ENCODE data around the gene FHIT. TPM values are rescaled to one million over a fixed set of nuclear protein-coding genes. Genes with fewer than 3 reads are reported as not detected.

FHIT gene
- polyA plus RNA-seq, 1 donor = 35.8 TPM

- Histone ChIP-seq H3K4me3 (ENCODE audit: low read length) (no peak overlapping the region), H3K27me3 (ENCODE audit: control insufficient read depth, insufficient read depth, low read length) (no peaks in the 10 kb centered on the region), H3K4me1 (ENCODE audit: control insufficient read depth, insufficient read depth, low read length) (peaks cover 5% of the 10 kb centered on the region), H3K9me3 (ENCODE audit: control insufficient read depth, low read depth, low read length) (no peaks in the 10 kb centered on the region), H3K36me3 (ENCODE audit: control insufficient read depth, insufficient read depth, low read length) (no peaks in the 10 kb centered on the region), H3K27ac (ENCODE audit: low read length) (no peak overlapping the region)
- no CpG with 5 or more reads among the region's 6 CpGs for WGBS (ENCODE audit: insufficient coverage, low lambda C conversion rate)
- DNase-seq = no peak
These were observed 1155.3 kb downstream of the FHIT start for GRCh38 chr3:60095930-60096329.

- WGBS (ENCODE audit: insufficient coverage, low lambda C conversion rate) = 73% methylated on average over 2 of the region's 4 CpGs
- no peaks in the 10 kb centered on the region for H3K9me3 ChIP-seq (ENCODE audit: control insufficient read depth, low read depth, low read length)
- no peak for DNase-seq
- no peak overlapping the region for H3K27ac ChIP-seq (ENCODE audit: low read length)
- H3K27me3 ChIP-seq (ENCODE audit: control insufficient read depth, insufficient read depth, low read length) = no peaks in the 10 kb centered on the region
- no peaks in the 10 kb centered on the region for H3K36me3 ChIP-seq (ENCODE audit: control insufficient read depth, insufficient read depth, low read length)
- H3K4me1 ChIP-seq (ENCODE audit: control insufficient read depth, insufficient read depth, low read length) = peaks cover 2% of the 10 kb centered on the region
- H3K4me3 ChIP-seq (ENCODE audit: low read length) = no peak overlapping the region
These were observed 1155.7 kb downstream of the FHIT start for GRCh38 chr3:60095516-60095915.

DNA sequence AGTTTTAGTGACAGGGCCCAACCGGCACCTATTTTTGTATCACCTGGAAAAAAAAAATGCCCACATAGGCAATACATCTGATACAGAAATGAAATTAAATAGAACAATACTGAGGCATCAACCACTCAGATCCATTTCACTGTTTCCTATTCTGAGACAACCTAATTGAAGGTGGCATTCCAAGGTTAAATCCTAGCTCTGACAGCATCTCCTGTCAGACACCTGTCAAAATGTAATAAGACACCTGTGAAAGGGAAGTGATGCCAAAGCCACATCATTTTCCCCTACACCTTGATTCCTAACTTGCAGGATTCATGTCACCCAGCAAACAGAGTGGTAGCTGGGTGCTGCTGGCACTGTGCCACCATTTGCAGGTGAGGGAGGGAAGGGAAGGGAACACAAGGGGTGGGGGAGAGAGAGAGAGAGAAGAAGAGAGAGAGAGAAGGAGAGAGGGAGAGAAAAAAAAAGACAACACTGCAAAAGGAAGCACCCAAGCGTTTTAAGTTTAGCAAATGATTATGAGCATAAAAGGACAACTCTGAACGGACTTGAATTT lies 1156.8 kb downstream of the FHIT start:
- no peak overlapping the region for H3K4me3 ChIP-seq (ENCODE audit: low read length)
- no peaks in the 10 kb centered on the region for H3K27me3 ChIP-seq (ENCODE audit: control insufficient read depth, insufficient read depth, low read length)
- H3K9me3 ChIP-seq (ENCODE audit: control insufficient read depth, low read depth, low read length) = no peaks in the 10 kb centered on the region
- H3K27ac ChIP-seq (ENCODE audit: low read length) = no peak overlapping the region
- WGBS (ENCODE audit: insufficient coverage, low lambda C conversion rate) = no CpG with 5 or more reads among the region's 3 CpGs
- no peaks in the 10 kb centered on the region for H3K4me1 ChIP-seq (ENCODE audit: control insufficient read depth, insufficient read depth, low read length)
- no peak for DNase-seq
- no peaks in the 10 kb centered on the region for H3K36me3 ChIP-seq (ENCODE audit: control insufficient read depth, insufficient read depth, low read length)

- no CpG with 5 or more reads among the region's 3 CpGs for WGBS (ENCODE audit: insufficient coverage, low lambda C conversion rate)
- no peak for DNase-seq
- no peaks in the 10 kb centered on the region for H3K9me3 ChIP-seq (ENCODE audit: control insufficient read depth, low read depth, low read length)
- H3K36me3 ChIP-seq (ENCODE audit: control insufficient read depth, insufficient read depth, low read length) = no peaks in the 10 kb centered on the region
- no peaks in the 10 kb centered on the region for H3K27me3 ChIP-seq (ENCODE audit: control insufficient read depth, insufficient read depth, low read length)
- H3K27ac ChIP-seq (ENCODE audit: low read length) = no peak overlapping the region
- H3K4me1 ChIP-seq (ENCODE audit: control insufficient read depth, insufficient read depth, low read length) = no peaks in the 10 kb centered on the region
- H3K4me3 ChIP-seq (ENCODE audit: low read length) = no peak overlapping the region
These were observed 1160.7 kb downstream of the FHIT start for GRCh38 chr3:60090548-60090947.

DNA sequence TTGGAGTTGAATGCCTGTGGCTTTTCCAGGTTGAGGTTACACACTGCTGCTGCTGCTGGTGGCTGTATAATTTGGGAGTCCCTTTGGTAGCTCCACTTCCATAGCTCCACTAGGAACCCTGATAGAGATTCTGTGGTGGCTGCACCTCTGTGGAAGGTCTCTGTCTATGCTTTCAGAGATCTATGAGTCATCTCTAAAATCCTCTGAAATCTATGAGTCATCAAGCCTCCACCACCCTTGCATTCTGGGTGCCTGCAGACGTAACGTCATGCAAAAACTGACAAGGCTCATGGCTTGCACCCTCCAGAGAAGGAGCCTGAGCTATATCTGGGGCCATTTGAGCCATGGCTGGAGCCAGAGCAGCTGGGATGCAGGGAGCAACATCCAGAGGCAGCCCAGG lies 1164.4 kb downstream of the FHIT start:
- Histone ChIP-seq H3K27ac (ENCODE audit: low read length) (no peak overlapping the region), H3K9me3 (ENCODE audit: control insufficient read depth, low read depth, low read length) (no peaks in the 10 kb centered on the region), H3K4me3 (ENCODE audit: low read length) (no peak overlapping the region), H3K4me1 (ENCODE audit: control insufficient read depth, insufficient read depth, low read length) (no peaks in the 10 kb centered on the region), H3K27me3 (ENCODE audit: control insufficient read depth, insufficient read depth, low read length) (no peaks in the 10 kb centered on the region), H3K36me3 (ENCODE audit: control insufficient read depth, insufficient read depth, low read length) (no peaks in the 10 kb centered on the region)
- WGBS (ENCODE audit: insufficient coverage, low lambda C conversion rate) = no CpG with 5 or more reads among the region's 2 CpGs
- no peak for DNase-seq

DNA sequence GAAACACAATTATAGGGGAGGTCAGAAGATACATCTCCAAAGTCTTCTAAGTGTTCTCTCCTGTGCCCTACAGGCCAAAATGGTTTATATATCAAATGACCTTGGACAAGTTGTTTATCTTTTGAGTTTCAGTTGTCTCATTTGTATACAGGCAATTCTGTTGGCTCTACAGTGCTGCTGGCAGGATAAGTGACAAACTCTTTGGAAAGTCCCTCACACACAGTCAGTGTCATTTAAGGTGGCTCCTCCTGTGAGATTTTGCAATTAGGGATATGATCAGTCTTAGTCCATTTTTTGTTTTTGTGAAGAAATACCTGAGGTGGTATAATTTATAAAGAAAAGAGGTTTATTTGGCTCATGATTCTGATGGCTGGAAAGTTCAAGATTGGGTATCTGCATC lies 1165.6 kb downstream of the FHIT start:
- Histone ChIP-seq H3K36me3 (ENCODE audit: control insufficient read depth, insufficient read depth, low read length) (no peaks in the 10 kb centered on the region), H3K4me1 (ENCODE audit: control insufficient read depth, insufficient read depth, low read length) (no peaks in the 10 kb centered on the region), H3K27me3 (ENCODE audit: control insufficient read depth, insufficient read depth, low read length) (no peaks in the 10 kb centered on the region), H3K27ac (ENCODE audit: low read length) (no peak overlapping the region), H3K9me3 (ENCODE audit: control insufficient read depth, low read depth, low read length) (no peaks in the 10 kb centered on the region), H3K4me3 (ENCODE audit: low read length) (no peak overlapping the region)
- no peak for DNase-seq

GRCh38 chr3:60081381-60082095 lies 1169.7 kb downstream of the FHIT start:
- Histone ChIP-seq H3K4me1 (ENCODE audit: control insufficient read depth, insufficient read depth, low read length) (no peaks in the 10 kb centered on the region), H3K27me3 (ENCODE audit: control insufficient read depth, insufficient read depth, low read length) (no peaks in the 10 kb centered on the region), H3K9me3 (ENCODE audit: control insufficient read depth, low read depth, low read length) (peaks cover 3% of the 10 kb centered on the region), H3K36me3 (ENCODE audit: control insufficient read depth, insufficient read depth, low read length) (no peaks in the 10 kb centered on the region), H3K4me3 (ENCODE audit: low read length) (no peak overlapping the region), H3K27ac (ENCODE audit: low read length) (no peak overlapping the region)
- 57% methylated on average over 1 of the region's 5 CpGs for WGBS (ENCODE audit: insufficient coverage, low lambda C conversion rate)
- DNase-seq = no peak

DNA sequence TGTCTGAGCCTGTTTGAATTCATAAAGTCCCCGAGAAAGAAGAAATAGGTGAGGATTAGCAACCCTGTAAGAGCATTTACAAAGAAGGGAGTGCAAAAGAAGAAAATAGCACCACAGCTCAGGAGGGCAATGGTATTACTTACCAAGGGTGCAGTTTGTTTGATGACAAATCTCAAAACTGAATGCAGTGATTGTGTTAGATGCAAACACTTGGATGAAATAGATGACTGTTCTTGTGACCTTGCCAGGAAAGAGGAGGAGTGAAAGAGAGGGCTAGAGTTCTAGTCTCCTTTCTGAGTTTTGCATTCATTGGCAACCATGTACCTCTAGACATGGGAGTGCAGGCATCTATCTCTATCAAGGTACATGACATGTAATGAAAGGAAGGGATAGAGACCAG lies 1170.6 kb downstream of the FHIT start:
- H3K27ac ChIP-seq (ENCODE audit: low read length) = no peak overlapping the region
- no peaks in the 10 kb centered on the region for H3K4me1 ChIP-seq (ENCODE audit: control insufficient read depth, insufficient read depth, low read length)
- DNase-seq = no peak
- H3K4me3 ChIP-seq (ENCODE audit: low read length) = no peak overlapping the region
- 86% methylated on average over 1 of the region's 1 CpG for WGBS (ENCODE audit: insufficient coverage, low lambda C conversion rate)
- H3K9me3 ChIP-seq (ENCODE audit: control insufficient read depth, low read depth, low read length) = peaks cover 3% of the 10 kb centered on the region
- no peaks in the 10 kb centered on the region for H3K36me3 ChIP-seq (ENCODE audit: control insufficient read depth, insufficient read depth, low read length)
- H3K27me3 ChIP-seq (ENCODE audit: control insufficient read depth, insufficient read depth, low read length) = no peaks in the 10 kb centered on the region

GRCh38 chr3:60079076-60079475 lies 1172.2 kb downstream of the FHIT start:
- Histone ChIP-seq H3K36me3 (ENCODE audit: control insufficient read depth, insufficient read depth, low read length) (no peaks in the 10 kb centered on the region), H3K27ac (ENCODE audit: low read length) (no peak overlapping the region), H3K4me3 (ENCODE audit: low read length) (no peak overlapping the region), H3K4me1 (ENCODE audit: control insufficient read depth, insufficient read depth, low read length) (no peaks in the 10 kb centered on the region), H3K27me3 (ENCODE audit: control insufficient read depth, insufficient read depth, low read length) (no peaks in the 10 kb centered on the region), H3K9me3 (ENCODE audit: control insufficient read depth, low read depth, low read length) (peaks cover 3% of the 10 kb centered on the region)
- no peak for DNase-seq
- WGBS (ENCODE audit: insufficient coverage, low lambda C conversion rate) = 33% methylated on average over 1 of the region's 5 CpGs

DNA sequence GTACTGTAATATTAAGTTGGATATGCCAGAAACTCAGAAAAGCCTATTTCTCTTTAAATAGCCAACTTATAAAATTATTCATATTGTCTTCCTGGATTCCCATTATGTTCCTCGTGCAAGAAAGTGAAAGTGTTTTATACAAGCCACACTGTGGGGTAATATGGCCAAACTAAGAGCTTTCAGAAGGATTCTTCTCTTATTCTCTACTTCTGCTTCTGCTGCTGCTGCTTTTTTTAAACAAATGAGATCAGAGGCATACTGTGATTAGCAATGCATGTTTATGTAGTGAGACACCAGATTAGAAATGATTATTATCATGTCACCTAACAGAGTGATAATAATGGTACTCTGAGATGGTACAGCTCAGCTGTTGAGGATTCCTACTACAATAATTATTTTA lies 1174.9 kb downstream of the FHIT start:
- Histone ChIP-seq H3K4me3 (ENCODE audit: low read length) (no peak overlapping the region), H3K27me3 (ENCODE audit: control insufficient read depth, insufficient read depth, low read length) (no peaks in the 10 kb centered on the region), H3K36me3 (ENCODE audit: control insufficient read depth, insufficient read depth, low read length) (no peaks in the 10 kb centered on the region), H3K9me3 (ENCODE audit: control insufficient read depth, low read depth, low read length) (peaks cover 3% of the 10 kb centered on the region), H3K4me1 (ENCODE audit: control insufficient read depth, insufficient read depth, low read length) (no peaks in the 10 kb centered on the region), H3K27ac (ENCODE audit: low read length) (no peak overlapping the region)
- WGBS (ENCODE audit: insufficient coverage, low lambda C conversion rate) = 17% methylated on average over 1 of the region's 1 CpG
- peak in 1 of 2 donors; percentile 20 for DNase-seq

GRCh38 chr3:60073942-60074341 lies 1177.3 kb downstream of the FHIT start:
- Histone ChIP-seq H3K27ac (ENCODE audit: low read length) (no peak overlapping the region), H3K4me3 (ENCODE audit: low read length) (no peak overlapping the region), H3K36me3 (ENCODE audit: control insufficient read depth, insufficient read depth, low read length) (no peaks in the 10 kb centered on the region), H3K9me3 (ENCODE audit: control insufficient read depth, low read depth, low read length) (peaks cover 3% of the 10 kb centered on the region), H3K4me1 (ENCODE audit: control insufficient read depth, insufficient read depth, low read length) (no peaks in the 10 kb centered on the region), H3K27me3 (ENCODE audit: control insufficient read depth, insufficient read depth, low read length) (no peaks in the 10 kb centered on the region)
- DNase-seq = no peak

Measured in large intestine (tissue), 3 donors.